HUES6 (cell line): ENCODE data around the gene RSBN1.
A peak's percentile ranks its signal among the peaks of the same experiment; 100 is the strongest.
"Not testable (repeated sequence)": the region's sequence is repeated elsewhere in the genome, so short reads cannot be mapped to it uniquely, and the experiment has no call there.

ENCODE experiments used
- H3K27ac ChIP-seq: 2 replicates; pipeline ENCODE4 v1.7.0; 2013; ENCODE audit warnings: low read depth, mild to moderate bottlenecking, low read length, inconsistent platforms
- H3K27me3 ChIP-seq: 2 replicates; pipeline ENCODE4 v1.6.1; 2013; ENCODE audit warnings: low read length; ENCODE audit not compliant: control insufficient read depth, insufficient read depth
- H3K36me3 ChIP-seq: 2 replicates; pipeline ENCODE4 v1.6.1; 2013; ENCODE audit warnings: low read length; ENCODE audit not compliant: control insufficient read depth, insufficient read depth
- H3K4me1 ChIP-seq: 2 replicates; pipeline ENCODE4 v1.6.1; 2013; ENCODE audit warnings: low read length; ENCODE audit not compliant: control insufficient read depth, insufficient read depth
- H3K4me3 ChIP-seq: 2 replicates; pipeline ENCODE4 v1.5.1; 2013; ENCODE audit warnings: low read depth, low read length
- H3K9ac ChIP-seq: one replicate; pipeline ENCODE4 v1.6.1; 2013; ENCODE audit warnings: mild to moderate bottlenecking, low read length
- H3K9me3 ChIP-seq: 2 replicates; pipeline ENCODE4 v1.6.1; 2013; ENCODE audit warnings: low read depth, low read length; ENCODE audit not compliant: control insufficient read depth, insufficient read depth

The RSBN1 gene

GRCh38 chr1:113811888-113812660 is at the start of gene RSBN1:
TSS of gene RSBN1 (minus strand) at chr1:113812476. CDS start at chr1:113812412, 64 bp downstream.
- Histone ChIP-seq H3K27ac (peak within 1 kb of the TSS; percentile 73), H3K4me1 (peaks cover 14% of the 10 kb centered on the region)

GRCh38 chr1:113861641-113862040 is 49.4 kb upstream of the RSBN1 start:
- Histone ChIP-seq H3K9me3 (no peaks in the 10 kb centered on the region), H3K27ac (no peak overlapping the region), H3K4me1 (no peaks in the 10 kb centered on the region), H3K27me3 (no peaks in the 10 kb centered on the region), H3K36me3 (no peaks in the 10 kb centered on the region), H3K9ac (no peak overlapping the region), H3K4me3 (no peak overlapping the region)

More at GRCh38 chr1:113811888-113812660, at the start of gene RSBN1:
- Histone ChIP-seq H3K36me3 (0 out of 2 replicates have a peak, but pooled peaks cover 4% of the 10 kb centered on the region), H3K4me3 (peak within 1 kb of the TSS; percentile 94), H3K9me3 (no peaks in the 10 kb centered on the region), H3K9ac (peak within 1 kb of the TSS; percentile 88), H3K27me3 (no peaks in the 10 kb centered on the region)

- Histone ChIP-seq H3K4me1 (no peaks in the 10 kb centered on the region), H3K4me3 (no peak overlapping the region), H3K27ac (no peak overlapping the region), H3K36me3 (no peaks in the 10 kb centered on the region), H3K27me3 (no peaks in the 10 kb centered on the region), H3K9ac (no peak overlapping the region), H3K9me3 (no peaks in the 10 kb centered on the region)
These were observed 48.6 kb upstream of the RSBN1 start for GRCh38 chr1:113860891-113861290.

- H3K4me1 ChIP-seq: no peaks in the 10 kb centered on the region
- no peak overlapping the region for H3K9ac ChIP-seq
- H3K9me3 ChIP-seq: no peaks in the 10 kb centered on the region
- no peaks in the 10 kb centered on the region for H3K36me3 ChIP-seq
- H3K27me3 ChIP-seq: no peaks in the 10 kb centered on the region
- no peak overlapping the region for H3K27ac ChIP-seq
- no peak overlapping the region for H3K4me3 ChIP-seq
These were observed 47.4 kb upstream of the RSBN1 start for GRCh38 chr1:113859478-113860175.

- Histone ChIP-seq H3K9me3 (no peaks in the 10 kb centered on the region), H3K4me3 (no peak overlapping the region), H3K4me1 (no peaks in the 10 kb centered on the region), H3K36me3 (no peaks in the 10 kb centered on the region), H3K27me3 (no peaks in the 10 kb centered on the region), H3K9ac (no peak overlapping the region), H3K27ac (no peak overlapping the region)
These were observed 46.7 kb upstream of the RSBN1 start for GRCh38 chr1:113858982-113859381.

GRCh38 chr1:113858418-113858817 is 46.1 kb upstream of the RSBN1 start:
- Histone ChIP-seq H3K36me3 (no peaks in the 10 kb centered on the region), H3K9me3 (no peaks in the 10 kb centered on the region), H3K9ac (no peak overlapping the region), H3K27me3 (no peaks in the 10 kb centered on the region), H3K4me1 (no peaks in the 10 kb centered on the region), H3K4me3 (no peak overlapping the region), H3K27ac (no peak overlapping the region)

GRCh38 chr1:113857776-113858175 is 45.5 kb upstream of the RSBN1 start:
- Histone ChIP-seq H3K4me3 (no peak overlapping the region), H3K9ac (no peak overlapping the region), H3K27me3 (no peaks in the 10 kb centered on the region), H3K27ac (no peak overlapping the region), H3K9me3 (no peaks in the 10 kb centered on the region), H3K36me3 (no peaks in the 10 kb centered on the region), H3K4me1 (no peaks in the 10 kb centered on the region)

GRCh38 chr1:113856401-113856790 is 44.1 kb upstream of the RSBN1 start:
- Histone ChIP-seq H3K4me1 (no peaks in the 10 kb centered on the region), H3K27ac (no peak overlapping the region), H3K9ac (no peak overlapping the region), H3K27me3 (no peaks in the 10 kb centered on the region), H3K36me3 (no peaks in the 10 kb centered on the region), H3K4me3 (no peak overlapping the region), H3K9me3 (no peaks in the 10 kb centered on the region)

GRCh38 chr1:113855630-113856400 is 43.5 kb upstream of the RSBN1 start:
- no peaks in the 10 kb centered on the region for H3K4me1 ChIP-seq
- no peak overlapping the region for H3K9ac ChIP-seq
- H3K4me3 ChIP-seq: no peak overlapping the region
- no peaks in the 10 kb centered on the region for H3K27me3 ChIP-seq
- H3K36me3 ChIP-seq: no peaks in the 10 kb centered on the region
- H3K9me3 ChIP-seq: no peaks in the 10 kb centered on the region
- no peak overlapping the region for H3K27ac ChIP-seq

- H3K27ac ChIP-seq: no peak overlapping the region
- no peaks in the 10 kb centered on the region for H3K27me3 ChIP-seq
- H3K4me3 ChIP-seq: no peak overlapping the region
- no peaks in the 10 kb centered on the region for H3K36me3 ChIP-seq
- H3K4me1 ChIP-seq: no peaks in the 10 kb centered on the region
- no peak overlapping the region for H3K9ac ChIP-seq
- no peaks in the 10 kb centered on the region for H3K9me3 ChIP-seq
These were observed 42.0 kb upstream of the RSBN1 start for GRCh38 chr1:113854234-113854633.

- not testable (repeated sequence) for H3K4me3 ChIP-seq, H3K36me3 ChIP-seq, H3K27me3 ChIP-seq, H3K27ac ChIP-seq, H3K9ac ChIP-seq, H3K4me1 ChIP-seq, H3K9me3 ChIP-seq
These were observed 40.4 kb upstream of the RSBN1 start for GRCh38 chr1:113852694-113853093.
